ENCODE results near the gene AJM1.

AJM1 gene

DNA sequence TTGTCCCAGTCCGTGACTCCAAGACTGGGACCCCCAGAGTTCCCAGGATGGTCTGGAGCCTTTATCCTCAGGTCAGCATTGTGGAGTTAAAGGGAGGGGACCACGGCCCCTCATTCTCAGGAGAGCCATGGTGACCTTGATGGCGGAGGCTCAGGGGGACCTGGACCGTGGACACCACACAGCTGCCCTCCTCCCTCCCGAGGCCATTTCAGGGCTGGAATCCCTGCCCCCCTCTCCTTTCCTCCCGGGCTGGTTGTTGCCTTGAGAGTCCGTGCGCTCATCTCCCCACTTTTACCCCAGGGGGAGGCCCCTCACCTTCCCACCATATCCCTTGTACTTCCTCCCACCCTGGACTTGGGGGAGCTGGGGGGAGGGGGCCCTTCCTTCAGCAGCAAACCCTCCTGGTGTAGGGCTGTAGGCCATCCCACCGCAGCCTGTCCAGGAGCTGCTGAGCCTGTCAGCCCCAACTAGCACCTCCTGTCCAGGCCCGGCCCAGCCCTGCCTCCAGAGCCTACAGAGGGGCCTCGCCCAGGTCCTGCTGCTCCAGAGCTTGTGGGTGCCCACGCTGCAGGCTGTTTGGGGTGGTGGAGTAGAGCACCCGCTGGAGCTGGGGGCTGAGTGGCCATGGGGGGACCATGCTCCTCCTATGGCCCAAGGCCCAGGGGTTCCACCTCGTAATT is 14.3 kb upstream of the AJM1 start:
- no peak for DNase-seq (ENCODE audit: low read depth)
- no peak for TF ChIP-seq CTCF (IDR thresholded peaks at IDR 0.05; ENCODE audit: insufficient read depth, low read depth, low read length, missing control alignments)
- H3K4me3 ChIP-seq (ENCODE audit: low read depth, low read length) = no peak overlapping the region

- H3K4me3 ChIP-seq (ENCODE audit: low read depth, low read length) = no peak overlapping the region
- no peak for DNase-seq (ENCODE audit: low read depth)
- TF ChIP-seq CTCF (IDR thresholded peaks at IDR 0.05; ENCODE audit: insufficient read depth, low read depth, low read length, missing control alignments) = no peak
Measured at GRCh38 chr9:136828474-136829140, 13.7 kb upstream of the AJM1 start.

DNA sequence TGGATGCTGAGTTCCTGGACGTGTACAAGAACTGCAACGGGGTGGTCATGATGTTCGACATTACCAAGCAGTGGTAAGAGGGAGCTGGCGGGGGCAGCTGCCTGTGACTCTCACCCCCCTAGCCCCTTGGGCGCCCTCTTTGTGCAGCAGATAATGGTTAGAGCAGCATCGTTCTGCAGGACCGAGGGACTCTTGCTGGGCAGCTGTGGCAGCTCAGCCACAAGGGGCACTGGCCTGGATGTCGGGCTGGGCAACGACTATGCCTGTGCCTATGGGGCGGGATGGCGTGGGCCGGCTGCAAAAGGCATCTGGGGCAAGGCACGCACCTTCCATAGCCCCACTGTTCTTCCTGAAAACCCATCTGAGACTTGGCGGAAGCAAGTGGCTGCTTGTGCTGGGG is 12.9 kb upstream of the AJM1 start:
- TF ChIP-seq CTCF (IDR thresholded peaks at IDR 0.05; ENCODE audit: insufficient read depth, low read depth, low read length, missing control alignments) = no peak
- DNase-seq (ENCODE audit: low read depth) = no peak
- H3K4me3 ChIP-seq (ENCODE audit: low read depth, low read length) = no peak overlapping the region

- TF ChIP-seq CTCF (IDR thresholded peaks at IDR 0.05; ENCODE audit: insufficient read depth, low read depth, low read length, missing control alignments) = no peak
- H3K4me3 ChIP-seq (ENCODE audit: low read depth, low read length) = no peak overlapping the region
- DNase-seq (ENCODE audit: low read depth) = no peak
Measured at GRCh38 chr9:136829981-136830885, 12.0 kb upstream of the AJM1 start.

DNA sequence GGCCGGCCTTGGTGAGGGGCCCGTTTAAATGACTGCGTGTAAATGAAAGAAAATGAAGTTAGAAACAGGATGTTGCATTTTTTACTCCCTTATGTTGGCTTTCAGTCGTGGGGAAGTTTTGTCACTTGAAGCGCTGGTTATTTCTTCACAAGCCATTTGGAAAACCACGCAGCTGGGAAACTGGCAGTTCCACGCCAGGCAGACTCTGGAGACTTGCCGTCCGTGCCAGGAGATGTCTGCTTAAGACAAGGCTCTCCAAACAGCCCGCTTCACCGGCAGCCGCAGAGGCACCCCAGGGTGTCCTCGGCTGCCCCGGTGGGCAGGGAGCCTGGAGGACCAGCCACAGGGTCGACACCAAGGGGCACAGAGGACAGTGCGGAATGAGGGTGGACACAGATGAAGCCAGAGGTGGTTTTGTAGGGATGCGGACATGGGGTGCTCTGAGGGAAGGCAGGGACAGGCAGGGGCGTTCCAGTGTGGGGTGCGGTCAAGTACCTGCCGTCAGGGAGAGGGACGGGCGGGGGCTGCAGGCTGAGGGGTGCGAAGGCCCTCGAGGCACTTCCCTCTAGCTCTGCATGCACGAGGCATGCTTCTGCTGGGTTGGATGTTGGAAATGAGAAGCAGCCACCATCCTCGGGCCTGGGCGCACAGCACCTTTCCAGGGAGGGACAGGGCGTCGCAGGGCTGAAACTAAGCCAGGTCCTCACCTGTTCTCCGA is 11.1 kb upstream of the AJM1 start:
- no peak overlapping the region for H3K4me3 ChIP-seq (ENCODE audit: low read depth, low read length)
- TF ChIP-seq CTCF (IDR thresholded peaks at IDR 0.05; ENCODE audit: insufficient read depth, low read depth, low read length, missing control alignments) = no peak
- DNase-seq (ENCODE audit: low read depth) = no peak

DNA sequence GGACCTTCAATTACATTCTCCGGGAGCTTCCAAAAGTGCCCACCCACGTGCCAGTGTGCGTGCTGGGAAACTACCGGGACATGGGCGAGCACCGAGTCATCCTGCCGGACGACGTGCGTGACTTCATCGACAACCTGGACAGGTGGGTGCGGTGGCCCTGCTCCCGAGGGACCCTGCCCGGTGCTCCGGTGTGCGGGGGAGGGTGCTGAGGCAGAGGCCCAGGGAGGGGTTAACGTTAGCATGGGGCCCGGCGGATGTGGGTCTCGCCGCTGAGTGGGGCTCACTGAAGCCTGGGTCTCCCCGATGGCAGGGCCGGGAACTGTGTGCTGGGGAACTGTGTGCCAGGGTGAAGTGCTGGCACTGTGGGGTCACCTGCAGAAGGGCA is 10.6 kb upstream of the AJM1 start:
- TF ChIP-seq CTCF (IDR thresholded peaks at IDR 0.05; ENCODE audit: insufficient read depth, low read depth, low read length, missing control alignments) = no peak
- DNase-seq (ENCODE audit: low read depth) = no peak

More for the DNA sequence above, 10.6 kb upstream of the AJM1 start:
- H3K4me3 ChIP-seq (ENCODE audit: low read depth, low read length) = no peak overlapping the region

All from GM12865 (cell line).